CD14-positive monocyte (primary cell): Measurements from ENCODE around the gene CEP85L. TPM values are rescaled to one million over a fixed set of nuclear protein-coding genes. Genes with fewer than 3 reads are reported as not detected.

Source experiments
- DNase-seq, 3 donors: peaks; one replicate each; pipeline ENCODE4 v3.0.0-alpha.2; 2011 to 2022
- H2AFZ ChIP-seq: 2 replicates; pipeline ENCODE4 v1.6.0; 2012; ENCODE audit warnings: mild to moderate bottlenecking, low read depth, low read length, inconsistent platforms; ENCODE audit not compliant: insufficient read depth, poor library complexity, severe bottlenecking
- H3K27ac ChIP-seq, 2 donors: 1 replicate in 1 of 2; 2 replicates in 1 of 2; pipeline ENCODE4 v1.5.1; 2012 to 2013; ENCODE audit warnings: low read length in 2 of 2, control low read depth in 1 of 2, inconsistent platforms in 1 of 2, low read depth in 1 of 2, mild to moderate bottlenecking in 1 of 2
- H3K27me3 ChIP-seq, 2 donors: one replicate each; pipeline versions ENCODE4 v1.6.0 to v1.6.1; 2011 to 2013; ENCODE audit warnings: low read length in 2 of 2; ENCODE audit not compliant: control insufficient read depth in 2 of 2, insufficient read depth in 2 of 2
- H3K36me3 ChIP-seq, 2 donors: replicated peaks in 1 of 2; 1 replicate in 1 of 2; 2 replicates in 1 of 2; pipeline versions ENCODE4 v1.5.1 to v1.6.1; 2012 to 2013; ENCODE audit warnings: low read length in 2 of 2, control low read depth in 1 of 2, inconsistent platforms in 1 of 2, mild to moderate bottlenecking in 1 of 2; ENCODE audit not compliant: insufficient read depth in 2 of 2, control insufficient read depth in 1 of 2
- H3K4me1 ChIP-seq, 2 donors: 1 replicate in 1 of 2; 2 replicates in 1 of 2; pipeline versions ENCODE4 v1.5.1 to v1.6.1; 2012 to 2013; ENCODE audit warnings: low read length in 2 of 2, control low read depth in 1 of 2, inconsistent platforms in 1 of 2, mild to moderate bottlenecking in 1 of 2, moderate library complexity in 1 of 2; ENCODE audit not compliant: insufficient read depth in 2 of 2, control insufficient read depth in 1 of 2
- H3K4me2 ChIP-seq: replicated peaks from 2 replicates; pipeline ENCODE3; 2012; ENCODE audit warnings: low read length, moderate library complexity, mild to moderate bottlenecking; ENCODE audit not compliant: poor library complexity, severe bottlenecking; ENCODE audit errors: extremely low read depth
- H3K4me3 ChIP-seq, 3 experiments: fragments of 200-600 bp in 1 of 3; sonication (generic) in 1 of 3; replicated peaks in 1 of 3; 1 replicate in 2 of 3; 2 replicates in 1 of 3; pipeline ENCODE4 v1.5.1; 2011 to 2013; ENCODE audit warnings: low read length in 3 of 3, mild to moderate bottlenecking in 3 of 3, control low read depth in 2 of 3, low read depth in 2 of 3, inconsistent platforms in 1 of 3, moderate library complexity in 1 of 3
- H3K79me2 ChIP-seq: 2 replicates; pipeline ENCODE4 v1.6.0; 2012; ENCODE audit warnings: mild to moderate bottlenecking, control low read depth, inconsistent platforms, low read length, moderate library complexity; ENCODE audit not compliant: insufficient read depth
- H3K9ac ChIP-seq: 2 replicates; pipeline ENCODE4 v1.6.0; 2017; ENCODE audit warnings: low read length, mild to moderate bottlenecking; ENCODE audit not compliant: insufficient read depth, poor library complexity, severe bottlenecking
- H3K9me3 ChIP-seq, 2 donors: replicated peaks in 1 of 2; 1 replicate in 1 of 2; 2 replicates in 1 of 2; pipeline versions ENCODE4 v1.5.1 to v1.6.1; 2012 to 2013; ENCODE audit warnings: low read length in 2 of 2, control low read depth in 1 of 2; ENCODE audit not compliant: control insufficient read depth in 1 of 2, insufficient read depth in 1 of 2
- H4K20me1 ChIP-seq: 2 replicates; pipeline ENCODE4 v1.6.0; 2012; ENCODE audit warnings: mild to moderate bottlenecking, low read length, control low read depth, moderate library complexity; ENCODE audit not compliant: insufficient read depth
- H3K27ac Mint-ChIP-seq, 7 donors: one replicate each; pipeline ENCODE4 v1.8.0; 2020; ENCODE audit warnings: mild to moderate bottlenecking in 7 of 7, mixed read lengths in 7 of 7, moderate library complexity in 6 of 7, inconsistent platforms in 2 of 7
- H3K27me3 Mint-ChIP-seq, 3 donors: one replicate each; pipeline ENCODE4 v1.8.0; 2021 to 2022; ENCODE audit warnings: low read depth in 3 of 3, mild to moderate bottlenecking in 3 of 3, mixed read lengths in 3 of 3, moderate library complexity in 3 of 3, inconsistent platforms in 1 of 3
- H3K36me3 Mint-ChIP-seq, 2 donors: one replicate each; pipeline ENCODE4 v1.8.0; 2020; ENCODE audit warnings: mixed read lengths in 2 of 2, inconsistent platforms in 1 of 2, mild to moderate bottlenecking in 1 of 2
- H3K4me1 Mint-ChIP-seq: one replicate; pipeline ENCODE4 v1.8.0; 2020; ENCODE audit warnings: mild to moderate bottlenecking, mixed read lengths
- H3K4me3 Mint-ChIP-seq, 2 donors: one replicate each; pipeline ENCODE4 v1.8.0; 2020; ENCODE audit warnings: mild to moderate bottlenecking in 2 of 2, mixed read lengths in 2 of 2, moderate library complexity in 1 of 2
- H3K9me3 Mint-ChIP-seq, 7 donors: one replicate each; pipeline ENCODE4 v1.8.0; 2020 to 2022; ENCODE audit warnings: mixed read lengths in 7 of 7, mild to moderate bottlenecking in 6 of 7, moderate library complexity in 6 of 7, inconsistent platforms in 2 of 7
- WGBS: methylation state at CpG from one replicate; pipeline ENCODE4 v1.1.5; 2013; ENCODE audit warnings: missing lambda C conversion rate; ENCODE audit not compliant: insufficient coverage; 5-methylcytosine and 5-hydroxymethylcytosine counted together
- intact Hi-C, 2 donors: fragments of 100-400 bp; cut with micrococcal nuclease; formaldehyde crosslinking; loops; one replicate each; pipeline versions ENCODE4 v1.15.0 to v1.15.1; 2023
- polyA plus RNA-seq, 3 donors: library from polyadenylated mRNA; depleted of rRNA in 1 of 3; unstranded in 2 of 3; stranded (reverse) in 1 of 3; fragments of 300-500 nt in 2 of 3; fragments of >200 nt in 1 of 3; fragmentation: Illumina TruSeq in 2 of 3; gene quantifications; 1 replicate in 2 of 3; 2 replicates in 1 of 3; pipeline ENCODE4 v1.2.3, GENCODE V29; 2012 to 2021
- TF ChIP-seq, protein P1 (sequence below): fragments of 200-600 bp; IDR thresholded peaks from one replicate; pipeline ENCODE4 v1.8.0; 2022; ENCODE audit warnings: antibody characterized with exemption, mild to moderate bottlenecking

Gene CEP85L
- polyA plus RNA-seq, 3 donors, result 14.9 to 38.3 (median 19.6) TPM

DNA sequence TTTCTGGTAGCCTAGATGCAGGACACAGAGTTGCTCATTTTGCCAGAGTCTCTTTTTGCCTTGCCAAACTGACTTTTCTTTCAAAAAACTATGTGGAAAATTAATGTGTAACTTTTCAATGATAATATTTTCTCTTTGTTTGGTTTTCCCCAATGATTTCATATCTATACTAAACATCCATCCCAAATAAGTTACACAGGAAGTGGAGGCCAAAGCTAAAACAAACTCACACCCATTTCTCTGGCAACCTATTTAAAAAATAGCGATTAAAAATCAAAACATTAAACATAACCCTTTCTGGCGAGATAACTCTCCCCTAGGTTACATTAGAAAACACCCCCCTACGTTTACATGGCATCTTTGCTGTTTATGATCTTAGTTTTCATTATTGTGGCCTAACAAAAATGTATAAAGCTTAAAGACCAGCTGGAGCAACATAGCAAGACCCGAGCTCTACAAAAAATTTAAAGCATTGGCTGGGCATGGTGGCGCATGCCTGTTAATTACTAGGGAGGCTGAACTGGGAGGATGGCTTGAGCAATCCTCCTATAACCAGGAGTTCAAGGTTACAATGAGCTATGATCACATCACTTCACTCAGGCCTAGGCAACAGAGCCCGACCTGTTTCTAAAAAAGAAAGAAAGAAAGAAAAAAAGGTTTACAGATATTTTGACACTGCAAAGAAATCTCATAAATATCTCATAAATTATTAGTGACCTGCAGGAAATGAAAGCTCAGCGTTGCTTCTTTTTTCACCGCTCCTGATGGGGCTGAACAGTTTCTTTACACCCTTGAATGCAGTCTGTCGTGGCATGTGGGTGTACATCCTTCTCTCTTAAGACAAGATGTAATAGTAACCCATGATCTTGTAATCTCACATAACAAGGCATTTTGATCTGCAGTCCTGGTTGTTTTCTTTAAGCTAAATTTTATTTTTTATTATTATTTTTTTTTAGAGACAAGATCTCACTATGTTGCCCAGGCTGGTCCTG lies 32.8 kb upstream of the CEP85L start:
- H4K20me1 ChIP-seq, result no peaks in the 10 kb centered on the region
- no peaks in the 10 kb centered on the region for H3K79me2 ChIP-seq
- H3K27ac Mint-ChIP-seq, result no peak overlapping the region
- H2AFZ ChIP-seq, result no peak overlapping the region
- H3K4me2 ChIP-seq, result no peak overlapping the region
- peaks cover 0 to 5% (median 0%) of the 10 kb centered on the region in 7 donors for H3K9me3 Mint-ChIP-seq
- DNase-seq, result no peak
- H3K4me1 ChIP-seq, result peaks cover 3 to 9% of the 10 kb centered on the region in 2 donors
- H3K4me3 ChIP-seq, result no peak overlapping the region
- no peak overlapping the region for H3K27ac ChIP-seq
- H3K9ac ChIP-seq, result no peak overlapping the region
- H3K4me3 Mint-ChIP-seq, result no peak overlapping the region
- TF ChIP-seq, protein P1, sequence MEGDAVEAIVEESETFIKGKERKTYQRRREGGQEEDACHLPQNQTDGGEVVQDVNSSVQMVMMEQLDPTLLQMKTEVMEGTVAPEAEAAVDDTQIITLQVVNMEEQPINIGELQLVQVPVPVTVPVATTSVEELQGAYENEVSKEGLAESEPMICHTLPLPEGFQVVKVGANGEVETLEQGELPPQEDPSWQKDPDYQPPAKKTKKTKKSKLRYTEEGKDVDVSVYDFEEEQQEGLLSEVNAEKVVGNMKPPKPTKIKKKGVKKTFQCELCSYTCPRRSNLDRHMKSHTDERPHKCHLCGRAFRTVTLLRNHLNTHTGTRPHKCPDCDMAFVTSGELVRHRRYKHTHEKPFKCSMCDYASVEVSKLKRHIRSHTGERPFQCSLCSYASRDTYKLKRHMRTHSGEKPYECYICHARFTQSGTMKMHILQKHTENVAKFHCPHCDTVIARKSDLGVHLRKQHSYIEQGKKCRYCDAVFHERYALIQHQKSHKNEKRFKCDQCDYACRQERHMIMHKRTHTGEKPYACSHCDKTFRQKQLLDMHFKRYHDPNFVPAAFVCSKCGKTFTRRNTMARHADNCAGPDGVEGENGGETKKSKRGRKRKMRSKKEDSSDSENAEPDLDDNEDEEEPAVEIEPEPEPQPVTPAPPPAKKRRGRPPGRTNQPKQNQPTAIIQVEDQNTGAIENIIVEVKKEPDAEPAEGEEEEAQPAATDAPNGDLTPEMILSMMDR, result no peak
- peaks cover 0 to 2% (median 0%) of the 10 kb centered on the region in 3 donors for H3K27me3 Mint-ChIP-seq
- no peaks in the 10 kb centered on the region for H3K36me3 ChIP-seq
- peaks cover 11% of the 10 kb centered on the region for H3K4me1 Mint-ChIP-seq
- H3K36me3 Mint-ChIP-seq, result no peaks in the 10 kb centered on the region
- no peaks in the 10 kb centered on the region for H3K27me3 ChIP-seq
- no peaks in the 10 kb centered on the region for H3K9me3 ChIP-seq
- 100% methylated on average over 1 of the region's 9 CpGs for WGBS
- intact Hi-C loops, result no loop called here

DNA sequence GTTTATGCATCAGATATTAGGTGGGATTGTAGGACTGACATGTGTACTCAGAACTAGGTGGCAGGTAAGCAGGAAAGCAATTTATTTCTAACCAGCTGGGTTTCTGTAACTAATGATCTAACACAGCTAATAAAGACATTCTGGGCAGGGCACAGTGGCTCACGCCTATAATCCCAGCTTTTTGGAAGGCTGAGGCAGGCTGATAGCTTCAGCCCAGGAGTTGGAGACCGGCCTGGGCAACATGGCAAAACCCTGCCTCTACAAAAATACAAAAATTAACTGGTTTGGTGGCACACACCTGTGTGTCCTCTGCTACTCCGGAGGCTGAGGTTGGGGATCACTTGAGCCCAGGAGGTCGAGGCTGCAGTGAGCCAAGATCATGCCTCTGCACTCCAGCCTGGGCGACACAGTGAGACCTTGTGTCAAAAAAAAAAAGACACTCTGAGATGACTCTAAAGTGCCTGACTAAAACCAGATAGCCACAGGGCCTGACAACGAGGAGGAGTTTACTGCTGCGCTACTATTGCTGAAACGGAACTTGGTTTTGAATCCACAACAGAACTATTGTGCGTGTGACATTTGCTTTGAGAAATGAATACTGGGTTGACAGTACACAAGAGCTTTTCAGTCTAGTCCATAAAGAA lies 29.2 kb upstream of the CEP85L start:
- Histone ChIP-seq H3K27me3 (no peaks in the 10 kb centered on the region), H3K4me1 (peaks cover 3 to 9% of the 10 kb centered on the region in 2 donors), H2AFZ (peak overlapping the region; percentile 5), H4K20me1 (no peaks in the 10 kb centered on the region), H3K27ac (peak overlapping the region in 1 of 2 donors; percentile 20), H3K9ac (no peak overlapping the region), H3K79me2 (no peaks in the 10 kb centered on the region), H3K4me3 (no peak overlapping the region), H3K9me3 (no peaks in the 10 kb centered on the region), H3K4me2 (no peak overlapping the region), H3K36me3 (no peaks in the 10 kb centered on the region)
- WGBS, result 98% methylated on average over 4 of the region's 9 CpGs
- H3K36me3 Mint-ChIP-seq, result no peaks in the 10 kb centered on the region
- no peaks in the 10 kb centered on the region for H3K27me3 Mint-ChIP-seq
- no peaks in the 10 kb centered on the region for H3K9me3 Mint-ChIP-seq
- no peak overlapping the region for H3K4me3 Mint-ChIP-seq
- no peak overlapping the region for H3K27ac Mint-ChIP-seq
- peaks cover 13% of the 10 kb centered on the region for H3K4me1 Mint-ChIP-seq
- TF ChIP-seq, protein P1, result no peak
- no peak for DNase-seq
- intact Hi-C loops, result no loop called here
